ENCODE results near the gene CDH22.

CDH22 gene

GRCh38 chr20:46145713-46146112 is 162.6 kb downstream of the CDH22 start:
- TF ChIP-seq TCF12 (IDR thresholded peaks at IDR 0.05; ENCODE audit: low read depth) (no peak), FOXM1 (IDR thresholded peaks at IDR 0.05; ENCODE audit: borderline replicate concordance, low read depth) (no peak), USF1 (IDR thresholded peaks at IDR 0.05) (no peak), RAD21 (IDR thresholded peaks at IDR 0.05; ENCODE audit: low read depth) (no peak), EP300 (IDR thresholded peaks at IDR 0.05; ENCODE audit: borderline replicate concordance) (no peak)

GRCh38 chr20:46144432-46145025 is 163.8 kb downstream of the CDH22 start:
- no peak for TF ChIP-seq USF1 (IDR thresholded peaks at IDR 0.05)
- TF ChIP-seq RAD21 (IDR thresholded peaks at IDR 0.05; ENCODE audit: low read depth), result no peak
- TF ChIP-seq TAF1 (IDR thresholded peaks at IDR 0.05; ENCODE audit: low read depth), result no peak
- TF ChIP-seq EP300 (IDR thresholded peaks at IDR 0.05; ENCODE audit: borderline replicate concordance), result no peak
- no peak for TF ChIP-seq CREB1 (IDR thresholded peaks at IDR 0.05; ENCODE audit: low read depth)
- TF ChIP-seq CEBPB (IDR thresholded peaks at IDR 0.05), result no peak
- TF ChIP-seq ZBTB7A (IDR thresholded peaks at IDR 0.05; ENCODE audit: low read depth), result no peak
- TF ChIP-seq TCF12 (IDR thresholded peaks at IDR 0.05; ENCODE audit: low read depth), result no peak
- TF ChIP-seq EGR1 (IDR thresholded peaks at IDR 0.05), result no peak
- no peak for TF ChIP-seq FOXM1 (IDR thresholded peaks at IDR 0.05; ENCODE audit: borderline replicate concordance, low read depth)
- TF ChIP-seq MAX (IDR thresholded peaks at IDR 0.05), result no peak
- no peak for TF ChIP-seq NFIC (IDR thresholded peaks at IDR 0.05)
- no peak for TF ChIP-seq YY1 (IDR thresholded peaks at IDR 0.05; ENCODE audit: low read depth)
- TF ChIP-seq TEAD4 (IDR thresholded peaks at IDR 0.05), result no peak
- no peak for TF ChIP-seq REST (IDR thresholded peaks at IDR 0.05; ENCODE audit: low read depth)

GRCh38 chr20:46142124-46142523 is 166.2 kb downstream of the CDH22 start:
- TF ChIP-seq REST (IDR thresholded peaks at IDR 0.05; ENCODE audit: low read depth) (no peak), CEBPB (IDR thresholded peaks at IDR 0.05) (no peak), YY1 (IDR thresholded peaks at IDR 0.05; ENCODE audit: low read depth) (no peak), EP300 (IDR thresholded peaks at IDR 0.05; ENCODE audit: borderline replicate concordance) (no peak), EGR1 (IDR thresholded peaks at IDR 0.05) (no peak), ZBTB7A (IDR thresholded peaks at IDR 0.05; ENCODE audit: low read depth) (no peak), MAX (IDR thresholded peaks at IDR 0.05) (no peak), CREB1 (IDR thresholded peaks at IDR 0.05; ENCODE audit: low read depth) (no peak), TCF12 (IDR thresholded peaks at IDR 0.05; ENCODE audit: low read depth) (no peak), USF1 (IDR thresholded peaks at IDR 0.05) (no peak), RAD21 (IDR thresholded peaks at IDR 0.05; ENCODE audit: low read depth) (no peak), NFIC (IDR thresholded peaks at IDR 0.05) (no peak), TEAD4 (IDR thresholded peaks at IDR 0.05) (no peak), TAF1 (IDR thresholded peaks at IDR 0.05; ENCODE audit: low read depth) (no peak)

- TF ChIP-seq CREB1 (IDR thresholded peaks at IDR 0.05; ENCODE audit: low read depth) (no peak), TEAD4 (IDR thresholded peaks at IDR 0.05) (no peak), USF1 (IDR thresholded peaks at IDR 0.05) (no peak), YY1 (IDR thresholded peaks at IDR 0.05; ENCODE audit: low read depth) (no peak), EGR1 (IDR thresholded peaks at IDR 0.05) (no peak), CEBPB (IDR thresholded peaks at IDR 0.05) (no peak), TCF12 (IDR thresholded peaks at IDR 0.05; ENCODE audit: low read depth) (no peak), ZBTB7A (IDR thresholded peaks at IDR 0.05; ENCODE audit: low read depth) (no peak), EP300 (IDR thresholded peaks at IDR 0.05; ENCODE audit: borderline replicate concordance) (no peak), RAD21 (IDR thresholded peaks at IDR 0.05; ENCODE audit: low read depth) (no peak), TAF1 (IDR thresholded peaks at IDR 0.05; ENCODE audit: low read depth) (no peak)
Measured at GRCh38 chr20:46139908-46140482, 168.3 kb downstream of the CDH22 start.
